ENCODE measurements around the gene DENND4A.
"Not testable (repeated sequence)": the region's sequence is repeated elsewhere in the genome, so short reads cannot be mapped to it uniquely, and the experiment has no call there.

Gene DENND4A

DNA sequence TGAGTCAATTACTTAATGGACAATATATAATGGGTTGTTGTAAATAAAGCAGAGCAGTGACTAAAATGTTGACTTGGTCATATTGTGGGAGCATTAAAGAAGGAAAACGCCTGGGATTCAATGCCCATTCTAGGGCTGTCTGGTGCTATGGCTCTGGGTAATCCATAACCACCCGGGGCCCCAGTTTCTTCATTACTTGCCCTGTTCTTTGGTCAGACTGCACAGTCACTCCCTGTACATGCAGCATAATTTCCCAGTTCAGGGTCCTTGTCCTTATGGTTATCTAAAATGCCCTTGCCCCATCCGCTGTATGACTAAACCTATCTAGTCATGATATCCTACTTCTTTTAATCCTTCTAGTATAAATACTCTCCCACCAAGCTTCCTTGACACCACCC, 27.5 kb upstream of the DENND4A start:
- no peak overlapping the region for H3K4me3 ChIP-seq (ENCODE audit: insufficient read depth, low read depth, low read length, poor library complexity, severe bottlenecking)
- H3K4me1 ChIP-seq (ENCODE audit: control insufficient read depth, insufficient read depth, low read length, poor library complexity, severe bottlenecking) = peaks cover 25% of the 10 kb centered on the region
- no peaks in the 10 kb centered on the region for H3K27me3 ChIP-seq (replicated peaks; ENCODE audit: control insufficient read depth, insufficient read depth, low read length, poor library complexity, severe bottlenecking)
- no peaks in the 10 kb centered on the region for H3K36me3 ChIP-seq (ENCODE audit: control insufficient read depth, insufficient read depth, low read length)
- H3K27ac ChIP-seq (ENCODE audit: insufficient read depth, low read length, poor library complexity, severe bottlenecking) = peak overlapping the region; percentile 84
- no peaks in the 10 kb centered on the region for H3K9me3 ChIP-seq (ENCODE audit: control insufficient read depth, low read length)
- DNase-seq = no peak

DNA sequence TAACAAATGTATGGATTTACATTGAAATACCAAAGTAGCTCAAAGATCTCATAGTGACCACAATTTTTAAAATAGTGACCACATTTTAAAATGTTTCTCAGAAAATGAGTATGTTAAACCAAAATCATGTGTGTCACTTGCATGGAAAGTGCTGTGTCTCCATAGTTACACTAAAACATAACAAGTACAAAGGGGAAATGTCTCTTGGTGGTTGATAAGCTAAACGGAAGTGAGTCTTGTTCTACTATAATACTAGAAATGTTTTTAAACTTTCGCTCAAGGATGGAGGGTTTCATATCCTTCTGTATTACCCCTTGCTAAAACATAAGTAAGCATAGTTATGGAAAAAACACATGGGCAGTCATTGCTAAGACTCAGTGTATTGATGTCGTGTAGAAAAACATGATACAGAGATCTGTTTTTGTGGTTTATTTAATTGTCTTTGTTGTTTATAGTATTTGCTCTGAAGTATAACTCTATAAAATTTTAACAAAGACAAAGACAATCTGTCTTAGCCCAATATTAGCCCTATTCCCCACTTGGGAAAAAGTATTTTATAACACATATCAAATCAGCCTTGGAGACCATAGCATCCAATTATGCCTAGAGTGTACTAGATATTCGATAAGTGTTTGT, 27.0 kb upstream of the DENND4A start:
- no peaks in the 10 kb centered on the region for H3K27me3 ChIP-seq (replicated peaks; ENCODE audit: control insufficient read depth, insufficient read depth, low read length, poor library complexity, severe bottlenecking)
- H3K4me1 ChIP-seq (ENCODE audit: control insufficient read depth, insufficient read depth, low read length, poor library complexity, severe bottlenecking) = peaks cover 25% of the 10 kb centered on the region
- no peak overlapping the region for H3K4me3 ChIP-seq (ENCODE audit: insufficient read depth, low read depth, low read length, poor library complexity, severe bottlenecking)
- no peaks in the 10 kb centered on the region for H3K36me3 ChIP-seq (ENCODE audit: control insufficient read depth, insufficient read depth, low read length)
- H3K9me3 ChIP-seq (ENCODE audit: control insufficient read depth, low read length) = no peaks in the 10 kb centered on the region
- H3K27ac ChIP-seq (ENCODE audit: insufficient read depth, low read length, poor library complexity, severe bottlenecking) = peak overlapping the region; percentile 84
- DNase-seq = no peak

DNA sequence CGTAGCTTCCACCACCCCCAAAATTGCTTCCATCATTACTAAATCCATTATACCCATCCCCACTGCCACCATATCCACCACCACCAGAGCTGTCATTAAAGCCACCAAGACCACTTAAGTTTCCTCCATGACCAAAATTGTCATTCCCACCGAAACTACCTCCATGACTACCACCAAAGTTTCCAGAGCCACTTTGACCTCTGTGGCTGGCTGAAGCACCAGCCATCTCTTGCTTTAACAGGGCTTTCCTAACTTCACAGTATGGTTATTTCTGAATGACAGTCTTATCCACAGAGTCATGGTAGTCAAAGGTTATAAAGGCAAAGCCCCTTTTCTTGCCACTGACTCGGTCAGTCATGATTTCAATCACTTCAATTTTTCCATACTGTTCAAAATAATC, 24.3 kb upstream of the DENND4A start:
- Histone ChIP-seq H3K27me3 (replicated peaks; ENCODE audit: control insufficient read depth, insufficient read depth, low read length, poor library complexity, severe bottlenecking) (no peaks in the 10 kb centered on the region), H3K4me3 (ENCODE audit: insufficient read depth, low read depth, low read length, poor library complexity, severe bottlenecking) (no peak overlapping the region), H3K4me1 (ENCODE audit: control insufficient read depth, insufficient read depth, low read length, poor library complexity, severe bottlenecking) (peaks cover 25% of the 10 kb centered on the region), H3K36me3 (ENCODE audit: control insufficient read depth, insufficient read depth, low read length) (no peaks in the 10 kb centered on the region), H3K27ac (ENCODE audit: insufficient read depth, low read length, poor library complexity, severe bottlenecking) (no peak overlapping the region), H3K9me3 (ENCODE audit: control insufficient read depth, low read length) (no peaks in the 10 kb centered on the region)
- DNase-seq = no peak

DNA sequence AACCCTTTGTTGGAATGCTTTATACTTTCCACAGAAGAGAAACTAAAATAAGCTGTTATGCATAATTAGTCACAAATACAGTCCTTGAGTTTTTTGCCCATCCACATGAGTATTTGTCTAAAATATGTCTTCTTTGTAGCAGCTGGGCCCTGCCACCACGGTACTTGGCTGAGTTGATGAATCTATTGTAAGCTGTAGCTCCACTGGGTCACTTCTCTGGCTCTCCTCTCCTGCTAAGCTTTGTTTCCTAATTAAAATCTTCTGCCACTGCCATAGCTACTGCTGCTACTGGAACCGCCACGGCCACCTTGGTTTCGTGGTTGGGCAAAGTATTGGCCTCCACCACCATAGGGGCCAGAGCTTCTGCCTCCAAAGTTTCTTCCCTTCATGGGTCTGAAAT, 23.9 kb upstream of the DENND4A start:
- H3K27me3 ChIP-seq (replicated peaks; ENCODE audit: control insufficient read depth, insufficient read depth, low read length, poor library complexity, severe bottlenecking); H3K27ac ChIP-seq (ENCODE audit: insufficient read depth, low read length, poor library complexity, severe bottlenecking); H3K4me3 ChIP-seq (ENCODE audit: insufficient read depth, low read depth, low read length, poor library complexity, severe bottlenecking); DNase-seq; H3K9me3 ChIP-seq (ENCODE audit: control insufficient read depth, low read length); H3K36me3 ChIP-seq (ENCODE audit: control insufficient read depth, insufficient read depth, low read length): not testable (repeated sequence)
- H3K4me1 ChIP-seq (ENCODE audit: control insufficient read depth, insufficient read depth, low read length, poor library complexity, severe bottlenecking) = peaks cover 25% of the 10 kb centered on the region

DNA sequence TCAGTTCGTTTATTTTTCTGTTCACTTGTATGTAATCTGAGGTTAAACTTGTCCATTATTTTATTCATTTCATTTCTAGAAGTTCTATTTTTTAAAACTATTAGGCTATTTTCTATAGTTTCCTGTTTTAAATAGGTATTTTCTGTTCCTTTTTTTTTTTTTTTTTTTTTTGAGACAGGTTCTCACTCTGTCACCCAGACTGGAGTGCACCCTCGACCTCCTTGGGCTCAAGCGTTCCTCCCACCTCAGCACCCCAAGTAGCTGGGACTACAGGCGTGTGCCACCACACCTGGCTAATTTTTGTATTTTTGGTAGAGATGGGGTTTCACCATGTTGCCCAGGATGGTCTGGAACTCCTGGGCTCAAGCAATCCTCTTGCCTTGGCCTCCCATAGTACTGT, 22.2 kb upstream of the DENND4A start:
- not testable (repeated sequence) for H3K4me3 ChIP-seq (ENCODE audit: insufficient read depth, low read depth, low read length, poor library complexity, severe bottlenecking); DNase-seq; H3K9me3 ChIP-seq (ENCODE audit: control insufficient read depth, low read length); H3K27me3 ChIP-seq (replicated peaks; ENCODE audit: control insufficient read depth, insufficient read depth, low read length, poor library complexity, severe bottlenecking); H3K27ac ChIP-seq (ENCODE audit: insufficient read depth, low read length, poor library complexity, severe bottlenecking); H3K36me3 ChIP-seq (ENCODE audit: control insufficient read depth, insufficient read depth, low read length)
- peaks cover 14% of the 10 kb centered on the region for H3K4me1 ChIP-seq (ENCODE audit: control insufficient read depth, insufficient read depth, low read length, poor library complexity, severe bottlenecking)

DNA sequence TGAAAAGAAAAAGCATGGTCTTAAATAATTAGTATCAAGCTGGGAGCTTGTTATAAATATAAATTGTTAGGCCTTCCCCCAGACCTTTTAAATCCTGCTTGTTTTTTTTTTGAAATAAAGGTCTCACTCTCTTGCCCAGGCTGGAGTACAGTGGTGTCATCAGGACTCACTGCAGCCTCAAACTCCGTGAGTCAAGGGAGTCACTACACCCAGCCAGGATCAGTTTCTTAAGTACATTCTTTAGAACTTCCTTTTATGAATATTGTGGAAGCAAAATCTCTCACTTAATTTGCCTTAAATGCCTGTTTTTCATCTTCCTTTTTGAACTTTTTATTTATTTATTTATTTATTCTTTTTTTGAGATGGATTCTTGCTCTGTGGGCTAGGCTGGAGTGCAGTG, 20.8 kb upstream of the DENND4A start:
- no peak for DNase-seq
- Histone ChIP-seq H3K4me3 (ENCODE audit: insufficient read depth, low read depth, low read length, poor library complexity, severe bottlenecking) (no peak overlapping the region), H3K27me3 (replicated peaks; ENCODE audit: control insufficient read depth, insufficient read depth, low read length, poor library complexity, severe bottlenecking) (no peaks in the 10 kb centered on the region), H3K4me1 (ENCODE audit: control insufficient read depth, insufficient read depth, low read length, poor library complexity, severe bottlenecking) (peaks cover 7% of the 10 kb centered on the region), H3K9me3 (ENCODE audit: control insufficient read depth, low read length) (no peaks in the 10 kb centered on the region), H3K27ac (ENCODE audit: insufficient read depth, low read length, poor library complexity, severe bottlenecking) (no peak overlapping the region), H3K36me3 (ENCODE audit: control insufficient read depth, insufficient read depth, low read length) (no peaks in the 10 kb centered on the region)

DNA sequence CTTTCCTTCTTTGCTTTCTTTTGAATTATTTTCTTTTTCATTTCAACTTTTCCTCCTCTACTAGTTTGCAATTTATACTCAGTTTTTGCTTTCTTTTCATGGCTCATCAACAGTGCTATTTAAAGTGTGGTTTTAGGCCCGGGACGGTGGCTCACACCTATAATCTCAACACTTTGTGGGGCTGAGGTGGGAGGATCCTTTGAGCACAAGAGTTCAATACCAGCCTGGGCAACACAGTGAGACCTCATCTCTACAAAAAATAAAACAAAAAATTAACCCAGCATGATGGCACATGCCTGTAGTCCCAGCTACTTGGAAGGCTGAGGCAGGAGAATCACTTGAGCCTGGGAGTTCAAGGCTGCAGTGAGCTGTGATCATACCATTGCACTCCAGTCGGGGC, 20.4 kb upstream of the DENND4A start:
- H3K27ac ChIP-seq (ENCODE audit: insufficient read depth, low read length, poor library complexity, severe bottlenecking) = no peak overlapping the region
- H3K36me3 ChIP-seq (ENCODE audit: control insufficient read depth, insufficient read depth, low read length) = no peaks in the 10 kb centered on the region
- no peaks in the 10 kb centered on the region for H3K27me3 ChIP-seq (replicated peaks; ENCODE audit: control insufficient read depth, insufficient read depth, low read length, poor library complexity, severe bottlenecking)
- DNase-seq = no peak
- H3K9me3 ChIP-seq (ENCODE audit: control insufficient read depth, low read length) = no peaks in the 10 kb centered on the region
- H3K4me3 ChIP-seq (ENCODE audit: insufficient read depth, low read depth, low read length, poor library complexity, severe bottlenecking) = no peak overlapping the region
- H3K4me1 ChIP-seq (ENCODE audit: control insufficient read depth, insufficient read depth, low read length, poor library complexity, severe bottlenecking) = peaks cover 6% of the 10 kb centered on the region

DNA sequence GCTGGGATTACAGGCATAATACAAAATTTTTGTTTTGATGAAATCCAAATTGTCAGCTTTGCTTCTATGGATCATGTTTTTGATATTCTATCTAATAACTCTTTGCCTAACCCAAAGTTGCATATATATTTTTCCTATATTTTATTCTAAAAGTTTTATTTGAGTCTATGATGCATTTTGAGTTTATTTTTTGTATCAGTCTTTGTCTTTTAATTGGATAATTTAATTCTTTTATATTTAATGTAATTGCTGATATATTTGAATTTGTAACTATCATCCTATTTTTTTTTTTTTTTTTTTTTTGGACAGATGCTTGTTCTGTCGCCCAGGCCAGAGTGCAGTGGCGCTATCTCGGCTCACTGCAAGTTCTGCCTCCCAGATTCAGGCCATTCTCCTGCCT, 19.7 kb upstream of the DENND4A start:
- Histone ChIP-seq H3K27me3 (replicated peaks; ENCODE audit: control insufficient read depth, insufficient read depth, low read length, poor library complexity, severe bottlenecking) (no peaks in the 10 kb centered on the region), H3K9me3 (ENCODE audit: control insufficient read depth, low read length) (no peaks in the 10 kb centered on the region), H3K27ac (ENCODE audit: insufficient read depth, low read length, poor library complexity, severe bottlenecking) (no peak overlapping the region), H3K36me3 (ENCODE audit: control insufficient read depth, insufficient read depth, low read length) (no peaks in the 10 kb centered on the region), H3K4me1 (ENCODE audit: control insufficient read depth, insufficient read depth, low read length, poor library complexity, severe bottlenecking) (peaks cover 2% of the 10 kb centered on the region), H3K4me3 (ENCODE audit: insufficient read depth, low read depth, low read length, poor library complexity, severe bottlenecking) (no peak overlapping the region)
- DNase-seq = no peak

DNA sequence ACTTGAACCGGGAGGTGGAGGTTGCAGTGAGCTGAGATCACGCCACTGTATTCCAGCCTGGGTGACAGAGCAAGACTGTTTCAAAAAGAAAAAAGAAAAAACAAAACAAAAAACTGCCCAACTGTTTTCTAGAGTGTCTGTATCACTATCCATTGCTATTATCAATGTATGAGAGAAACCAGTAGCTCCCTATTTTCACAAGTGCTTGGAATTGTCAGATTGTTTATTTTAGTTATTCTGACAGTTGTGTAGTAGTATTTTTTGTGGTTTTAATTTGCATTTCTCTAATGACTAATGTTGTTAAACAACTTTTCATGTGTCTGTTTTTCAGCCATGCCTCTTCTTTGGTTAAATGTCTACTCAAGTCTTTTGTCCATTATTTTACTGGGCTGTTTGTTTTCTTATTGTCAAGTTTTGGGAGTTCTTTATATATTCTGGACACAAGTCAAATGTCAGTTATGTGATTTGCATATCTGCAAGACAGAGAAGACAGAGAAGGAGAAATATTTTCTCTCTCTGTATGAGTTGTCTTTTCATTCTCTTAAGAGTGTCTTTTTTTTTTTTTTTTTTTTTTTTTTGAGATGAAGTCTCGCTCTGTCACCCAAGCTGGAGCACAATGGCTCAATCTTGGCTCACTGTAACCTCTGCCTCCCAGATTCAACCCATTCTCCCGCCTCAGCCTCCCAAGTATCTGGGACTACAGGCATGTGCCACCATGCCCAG, 19.1 kb upstream of the DENND4A start:
- not testable (repeated sequence) for H3K27me3 ChIP-seq (replicated peaks; ENCODE audit: control insufficient read depth, insufficient read depth, low read length, poor library complexity, severe bottlenecking); DNase-seq; H3K4me1 ChIP-seq (ENCODE audit: control insufficient read depth, insufficient read depth, low read length, poor library complexity, severe bottlenecking); H3K9me3 ChIP-seq (ENCODE audit: control insufficient read depth, low read length); H3K36me3 ChIP-seq (ENCODE audit: control insufficient read depth, insufficient read depth, low read length); H3K4me3 ChIP-seq (ENCODE audit: insufficient read depth, low read depth, low read length, poor library complexity, severe bottlenecking); H3K27ac ChIP-seq (ENCODE audit: insufficient read depth, low read length, poor library complexity, severe bottlenecking)

DNA sequence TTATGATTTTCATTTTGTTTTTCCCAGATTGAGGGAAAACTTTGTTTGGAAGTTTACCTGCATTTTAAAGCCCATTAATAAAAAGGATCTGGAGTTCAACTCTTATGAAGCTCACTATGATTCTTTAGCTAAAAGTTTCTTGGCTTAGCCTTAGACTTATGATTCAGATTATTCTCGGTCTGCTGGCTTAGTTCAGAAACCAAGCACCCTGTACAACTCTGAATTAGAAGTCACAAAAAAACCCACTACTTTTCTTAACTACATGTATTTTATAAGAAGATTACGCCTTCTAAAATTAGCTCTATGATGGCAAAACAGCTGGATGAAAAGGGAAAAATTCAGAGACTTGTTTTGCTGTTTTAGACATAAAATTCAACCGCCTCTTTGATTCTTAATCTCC, 14.3 kb upstream of the DENND4A start:
- no peak for DNase-seq
- H3K27me3 ChIP-seq (replicated peaks; ENCODE audit: control insufficient read depth, insufficient read depth, low read length, poor library complexity, severe bottlenecking) = no peaks in the 10 kb centered on the region
- H3K4me3 ChIP-seq (ENCODE audit: insufficient read depth, low read depth, low read length, poor library complexity, severe bottlenecking) = no peak overlapping the region
- H3K4me1 ChIP-seq (ENCODE audit: control insufficient read depth, insufficient read depth, low read length, poor library complexity, severe bottlenecking) = peaks cover 2% of the 10 kb centered on the region
- H3K9me3 ChIP-seq (ENCODE audit: control insufficient read depth, low read length) = no peaks in the 10 kb centered on the region
- H3K27ac ChIP-seq (ENCODE audit: insufficient read depth, low read length, poor library complexity, severe bottlenecking) = no peak overlapping the region
- H3K36me3 ChIP-seq (ENCODE audit: control insufficient read depth, insufficient read depth, low read length) = no peaks in the 10 kb centered on the region
